ENCODE results near the gene CPM. TPM values are rescaled to one million over a fixed set of nuclear protein-coding genes. Genes with fewer than 3 reads are reported as not detected.

CPM gene
- 1 to 10 TPM; 1.2 to 2.1 TPM for total RNA-seq

DNA sequence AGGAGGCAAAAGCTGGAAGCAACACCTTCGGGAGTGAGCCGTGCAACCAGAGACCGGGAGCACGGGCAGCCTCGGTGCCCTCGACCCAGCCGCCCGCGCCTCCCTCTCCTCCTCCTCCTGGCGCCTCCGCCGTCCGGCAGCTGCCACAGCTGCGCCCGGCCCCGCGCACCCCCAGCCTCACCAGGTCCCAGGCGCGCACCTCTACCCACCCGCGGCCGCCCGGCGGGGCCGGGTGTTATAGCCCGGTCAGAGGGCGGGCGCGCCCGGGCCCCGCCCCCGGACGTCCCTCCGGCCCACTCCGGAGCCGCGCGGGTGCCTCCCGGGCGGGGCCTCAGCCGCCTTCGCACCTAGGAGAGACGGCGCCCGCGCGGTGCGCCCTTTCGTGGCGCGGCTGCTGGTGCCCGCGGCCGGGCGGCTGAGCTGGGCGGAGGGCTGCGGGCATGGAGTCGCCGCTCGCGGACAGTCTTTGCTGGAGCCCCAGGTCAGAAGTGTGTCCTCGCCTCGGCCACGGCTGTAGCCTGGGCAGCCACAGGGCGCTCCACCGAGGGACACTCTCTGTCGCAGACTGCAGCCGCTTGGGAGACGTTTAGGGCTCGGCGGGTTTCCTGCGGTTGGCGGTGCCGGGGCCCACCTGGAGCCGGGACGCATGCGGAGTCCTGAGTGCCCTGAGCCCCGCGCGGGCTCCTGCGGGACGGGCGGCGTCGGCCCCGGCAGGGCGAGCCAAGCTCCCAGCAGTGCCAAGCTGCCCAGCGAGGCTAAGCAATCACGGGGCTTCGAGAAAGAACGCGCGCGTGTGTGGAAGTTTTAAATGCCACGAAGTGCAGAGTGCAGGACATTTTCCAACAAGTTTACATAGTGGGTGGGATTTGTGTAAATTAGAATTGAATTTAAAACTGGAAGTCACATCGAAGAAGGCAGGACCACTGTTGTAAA is at the start of gene CPM:
TSS of gene CPM (minus strand) at position 211 of the 933 bp plus-strand sequence. CDS start 334 bp downstream, outside the sequence.

DNA sequence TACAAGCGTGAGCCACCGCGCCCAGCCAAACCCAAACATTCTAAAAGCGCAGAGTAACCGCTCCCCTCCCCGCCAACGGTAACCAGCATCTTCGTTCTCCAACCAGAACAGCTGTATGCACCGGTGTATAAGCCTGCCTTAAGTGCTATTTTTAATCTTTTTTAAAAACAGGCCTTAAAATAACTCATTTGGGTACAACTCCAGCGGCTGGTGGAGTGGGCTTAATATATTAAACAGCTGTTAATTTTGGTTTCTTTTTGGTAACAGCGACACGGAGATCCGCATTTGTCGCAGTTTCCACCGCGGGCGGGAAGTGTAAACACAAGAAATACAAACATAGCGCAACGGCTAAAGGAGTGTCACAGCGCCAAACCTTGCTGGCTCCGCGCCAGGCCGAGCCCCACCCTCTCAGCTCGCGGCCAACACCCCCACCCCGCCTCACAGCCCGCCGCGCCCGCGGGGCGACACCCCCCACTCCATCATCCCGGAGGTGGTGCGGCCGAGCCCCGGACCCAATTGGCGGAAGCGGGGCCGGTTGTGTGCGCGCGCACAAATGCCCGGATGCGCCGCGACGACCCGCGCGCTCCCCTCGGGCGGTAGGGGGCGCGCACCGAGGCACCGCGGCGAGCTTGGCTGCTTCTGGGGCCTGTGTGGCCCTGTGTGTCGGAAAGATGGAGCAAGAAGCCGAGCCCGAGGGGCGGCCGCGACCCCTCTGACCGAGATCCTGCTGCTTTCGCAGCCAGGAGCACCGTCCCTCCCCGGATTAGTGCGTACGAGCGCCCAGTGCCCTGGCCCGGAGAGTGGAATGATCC is 125.2 kb downstream of the CPM start, which contains the start of gene MDM2:
TSS of gene MDM2 (plus strand) at position 602 of the 812 bp plus-strand sequence. CDS start 301 bp downstream, outside the sequence.

Other genes starting within 250 kb of the CPM start
- gene NUP107, start 246.2 kb downstream of the CPM start, total RNA-seq = 10 to 100 TPM; 69.4 to 75.2 TPM
- gene SLC35E3, start 187.0 kb downstream of the CPM start, total RNA-seq = 1 to 10 TPM; 6.7 to 7.6 TPM
- 100 to 1,000 TPM; 159 to 162 TPM for gene MDM2, start 125.0 kb downstream of the CPM start, total RNA-seq